ENCODE results near the gene PPP2R3B. TPM values are rescaled to one million over a fixed set of nuclear protein-coding genes. Genes with fewer than 3 reads are reported as not detected.
A peak's percentile ranks its signal among the peaks of the same experiment; 100 is the strongest.

Gene PPP2R3B
- total RNA-seq, 1 donor from 2014 or later: 36.1 TPM

- Mint-ChIP-seq H3K27ac (ENCODE audit: unreplicated experiment) (no peak overlapping the region), H3K4me1 (ENCODE audit: low read depth, unreplicated experiment) (no peaks in the 10 kb centered on the region), H3K4me3 (ENCODE audit: unreplicated experiment) (no peak overlapping the region), H3K9me3 (ENCODE audit: unreplicated experiment) (peaks cover 18% of the 10 kb centered on the region), H3K36me3 (ENCODE audit: unreplicated experiment) (peaks cover 23% of the 10 kb centered on the region), H3K27me3 (ENCODE audit: unreplicated experiment) (peaks cover 9% of the 10 kb centered on the region)
- no peak for TF ChIP-seq CTCF (IDR thresholded peaks at IDR 0.05; ENCODE audit: partially characterized antibody, unreplicated experiment)
- DNase-seq: no peak
These were observed 45.9 kb downstream of the PPP2R3B start for GRCh38 chrX:340641-341423.

- DNase-seq: no peak
- H3K27ac Mint-ChIP-seq (ENCODE audit: unreplicated experiment): no peak overlapping the region
- H3K4me3 Mint-ChIP-seq (ENCODE audit: unreplicated experiment): no peak overlapping the region
- peaks cover 23% of the 10 kb centered on the region for H3K36me3 Mint-ChIP-seq (ENCODE audit: unreplicated experiment)
- no peak for TF ChIP-seq CTCF (IDR thresholded peaks at IDR 0.05; ENCODE audit: partially characterized antibody, unreplicated experiment)
- H3K4me1 Mint-ChIP-seq (ENCODE audit: low read depth, unreplicated experiment): no peaks in the 10 kb centered on the region
- H3K9me3 Mint-ChIP-seq (ENCODE audit: unreplicated experiment): peaks cover 19% of the 10 kb centered on the region
- H3K27me3 Mint-ChIP-seq (ENCODE audit: unreplicated experiment): peaks cover 9% of the 10 kb centered on the region
These were observed 46.6 kb downstream of the PPP2R3B start for GRCh38 chrX:340121-340520.

- peaks cover 9% of the 10 kb centered on the region for H3K27me3 Mint-ChIP-seq (ENCODE audit: unreplicated experiment)
- no peak overlapping the region for H3K27ac Mint-ChIP-seq (ENCODE audit: unreplicated experiment)
- DNase-seq: no peak
- TF ChIP-seq CTCF (IDR thresholded peaks at IDR 0.05; ENCODE audit: partially characterized antibody, unreplicated experiment): no peak
- H3K4me1 Mint-ChIP-seq (ENCODE audit: low read depth, unreplicated experiment): no peaks in the 10 kb centered on the region
- no peak overlapping the region for H3K4me3 Mint-ChIP-seq (ENCODE audit: unreplicated experiment)
- peaks cover 23% of the 10 kb centered on the region for H3K36me3 Mint-ChIP-seq (ENCODE audit: unreplicated experiment)
- peaks cover 21% of the 10 kb centered on the region for H3K9me3 Mint-ChIP-seq (ENCODE audit: unreplicated experiment)
These were observed 47.8 kb downstream of the PPP2R3B start for GRCh38 chrX:338836-339400.

- peaks cover 21% of the 10 kb centered on the region for H3K9me3 Mint-ChIP-seq (ENCODE audit: unreplicated experiment)
- no peak overlapping the region for H3K4me3 Mint-ChIP-seq (ENCODE audit: unreplicated experiment)
- no peak overlapping the region for H3K27ac Mint-ChIP-seq (ENCODE audit: unreplicated experiment)
- peaks cover 23% of the 10 kb centered on the region for H3K36me3 Mint-ChIP-seq (ENCODE audit: unreplicated experiment)
- peaks cover 10% of the 10 kb centered on the region for H3K27me3 Mint-ChIP-seq (ENCODE audit: unreplicated experiment)
- TF ChIP-seq CTCF (IDR thresholded peaks at IDR 0.05; ENCODE audit: partially characterized antibody, unreplicated experiment): no peak
- H3K4me1 Mint-ChIP-seq (ENCODE audit: low read depth, unreplicated experiment): no peaks in the 10 kb centered on the region
- DNase-seq: no peak
These were observed 48.3 kb downstream of the PPP2R3B start for GRCh38 chrX:338281-338835.

- Mint-ChIP-seq H3K9me3 (ENCODE audit: unreplicated experiment) (peaks cover 21% of the 10 kb centered on the region), H3K36me3 (ENCODE audit: unreplicated experiment) (peaks cover 23% of the 10 kb centered on the region), H3K4me1 (ENCODE audit: low read depth, unreplicated experiment) (no peaks in the 10 kb centered on the region), H3K27me3 (ENCODE audit: unreplicated experiment) (peaks cover 11% of the 10 kb centered on the region), H3K27ac (ENCODE audit: unreplicated experiment) (peak overlapping the region; percentile 22), H3K4me3 (ENCODE audit: unreplicated experiment) (no peak overlapping the region)
- no peak for DNase-seq
- TF ChIP-seq CTCF (IDR thresholded peaks at IDR 0.05; ENCODE audit: partially characterized antibody, unreplicated experiment): no peak
These were observed 49.3 kb downstream of the PPP2R3B start for GRCh38 chrX:337331-337831.
